HL-60/S4 (cell line): ENCODE results near the gene HAGH.
"Not testable (repeated sequence)": the region's sequence is repeated elsewhere in the genome, so short reads cannot be mapped to it uniquely, and the experiment has no call there.

Experiments used
- in situ Hi-C: fragments of 300-500 bp; cut with MboI; formaldehyde crosslinking; loops from 2 replicates; pipeline ENCODE4 v1.14.3; 2022; ENCODE audit warnings: low sequenced_read_pairs

The HAGH gene

DNA sequence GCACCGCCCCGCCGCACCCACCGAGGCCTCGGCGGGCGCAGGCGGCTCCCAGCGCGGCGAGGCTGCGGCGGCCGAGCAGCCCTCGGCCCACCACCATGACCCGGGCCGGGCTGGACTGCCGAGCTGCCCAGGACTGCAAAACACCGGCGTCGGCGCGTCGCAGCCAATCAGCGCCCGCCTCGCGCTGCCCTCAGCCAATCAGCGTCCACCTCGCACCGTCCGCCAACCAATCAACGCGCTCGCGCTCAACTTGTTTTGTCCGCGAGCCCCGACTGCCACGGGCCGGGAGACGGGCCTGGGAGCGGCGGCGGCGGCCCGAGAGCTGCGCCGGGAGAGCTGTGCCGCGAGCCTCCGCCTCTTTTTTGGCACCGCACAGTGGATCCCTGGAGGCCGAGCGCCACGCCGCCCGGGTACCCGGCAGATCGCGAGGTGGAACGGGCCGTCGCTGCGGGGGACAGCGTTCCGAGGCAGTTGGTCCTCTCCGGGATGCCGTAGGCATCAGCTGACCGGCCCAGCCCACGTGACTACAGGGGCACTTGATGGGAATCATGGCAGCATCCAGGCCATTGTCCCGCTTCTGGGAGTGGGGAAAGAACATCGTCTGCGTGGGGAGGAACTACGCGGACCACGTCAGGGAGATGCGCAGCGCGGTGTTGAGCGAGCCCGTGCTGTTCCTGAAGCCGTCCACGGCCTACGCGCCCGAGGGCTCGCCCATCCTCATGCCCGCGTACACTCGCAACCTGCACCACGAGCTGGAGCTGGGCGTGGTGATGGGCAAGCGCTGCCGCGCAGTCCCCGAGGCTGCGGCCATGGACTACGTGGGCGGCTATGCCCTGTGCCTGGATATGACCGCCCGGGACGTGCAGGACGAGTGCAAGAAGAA is at the start of gene HAGH, which contains the start of gene FAHD1:
Gene HAGH, minus strand, starts transcription at position 135 of the 883 bp plus-strand sequence. Its CDS starts 38 bp downstream, at position 97.
Gene FAHD1, plus strand, starts transcription at position 516 of the 883 bp plus-strand sequence. Its CDS starts 33 bp downstream, at position 549.
- in situ Hi-C loops = no loop called here

GRCh38 chr16:1876066-1876465 is 49.4 kb upstream of the HAGH start:
- in situ Hi-C loops = not testable (repeated sequence)

DNA sequence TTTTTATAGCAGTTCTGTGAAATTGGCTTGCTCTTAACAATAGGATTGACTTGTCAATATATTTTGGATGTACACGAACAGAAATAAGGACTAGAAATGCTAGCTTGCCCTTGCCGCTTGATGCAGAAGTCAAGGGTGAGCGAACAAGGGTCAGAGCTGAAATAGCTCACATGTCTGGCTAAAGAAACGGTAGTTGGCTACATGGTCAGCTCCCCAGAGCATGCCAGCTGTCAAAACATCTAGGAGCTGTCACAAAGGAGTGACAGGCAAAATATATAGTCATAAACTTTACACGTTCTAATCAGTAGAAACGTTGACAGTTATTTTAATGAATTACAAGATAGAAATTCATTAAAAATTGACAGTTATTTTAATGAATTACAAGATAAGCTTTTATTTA is 48.2 kb upstream of the HAGH start:
- in situ Hi-C loops = loop anchor here (25.0 kb wide), 1 partner anchor 262 kb away; the partner anchor contains the start of genes PKD1 and RAB26

DNA sequence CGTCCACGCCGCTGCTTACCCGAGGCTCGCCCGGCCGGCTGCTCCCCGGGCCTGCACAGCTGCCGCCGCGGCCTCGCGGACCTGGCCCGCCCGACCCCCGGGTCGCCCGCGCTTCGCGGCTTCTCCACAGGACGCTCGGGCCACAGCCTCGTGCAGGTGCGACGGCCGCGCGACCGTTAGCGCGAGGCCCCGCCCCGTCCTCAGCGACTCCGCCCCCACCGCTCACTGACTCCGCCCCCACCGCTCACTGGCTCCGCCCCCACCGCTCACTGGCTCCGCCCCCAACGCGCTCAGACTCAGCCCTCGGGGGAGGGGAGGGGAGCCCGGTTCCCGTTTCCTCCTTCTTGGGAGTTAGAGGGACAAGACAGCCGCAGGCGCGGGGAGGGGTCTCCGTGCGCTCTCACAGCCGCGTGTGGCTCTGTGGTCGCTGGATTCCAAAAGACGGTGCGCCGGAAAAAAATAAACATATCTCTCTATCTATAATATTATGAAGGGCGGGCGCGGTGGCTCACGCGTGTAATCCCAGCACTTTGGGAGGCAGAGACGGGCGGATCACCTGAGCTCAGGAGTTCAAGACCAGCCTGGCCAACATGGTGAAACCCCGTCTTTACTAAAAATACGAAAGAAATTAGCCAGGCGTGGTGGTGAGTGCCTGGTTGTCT is 45.5 kb upstream of the HAGH start, which contains the start of gene MEIOB:
Gene MEIOB, minus strand, starts transcription at position 191 of the 662 bp plus-strand sequence. CDS start 3,989 bp downstream, outside the sequence.
- in situ Hi-C loops = loop anchor here (25.0 kb wide), 1 partner anchor 265 kb away; the partner anchor contains the start of genes PKD1 and RAB26

DNA sequence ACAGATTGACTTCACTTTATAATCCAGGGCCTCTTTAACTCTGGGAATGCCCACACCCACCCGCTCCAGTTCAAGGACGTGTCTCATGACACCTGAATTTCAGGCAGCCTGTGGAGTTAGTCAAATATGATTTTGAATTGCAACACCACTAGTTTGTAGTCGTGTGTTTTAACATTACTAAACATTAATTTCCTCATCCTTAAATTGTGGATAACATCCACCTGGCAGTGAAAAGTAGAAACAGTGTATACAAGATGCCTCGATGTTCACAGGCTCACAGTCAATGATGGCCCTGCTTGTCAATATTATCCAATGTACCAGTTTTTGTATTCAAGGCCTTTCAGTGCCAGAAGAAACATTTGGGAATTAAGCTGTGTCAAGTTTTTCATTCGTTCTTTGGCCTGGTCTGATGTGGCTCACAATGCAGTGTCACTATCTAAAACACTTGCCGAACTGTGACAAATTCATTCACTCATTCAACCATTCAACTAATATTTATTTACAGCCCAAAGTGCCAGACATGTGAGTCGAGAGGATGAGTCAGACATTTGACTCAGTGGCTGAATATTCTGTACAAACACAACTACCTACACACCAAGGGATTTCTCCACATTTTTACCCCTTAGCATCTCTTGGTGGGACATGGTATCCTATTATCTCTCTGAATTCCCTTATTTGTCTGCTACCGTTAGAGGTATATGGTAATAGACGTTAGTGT is 43.9 kb upstream of the HAGH start:
- in situ Hi-C loops = loop anchor here (25.0 kb wide), 1 partner anchor 267 kb away; the partner anchor contains the start of genes PKD1 and RAB26

DNA sequence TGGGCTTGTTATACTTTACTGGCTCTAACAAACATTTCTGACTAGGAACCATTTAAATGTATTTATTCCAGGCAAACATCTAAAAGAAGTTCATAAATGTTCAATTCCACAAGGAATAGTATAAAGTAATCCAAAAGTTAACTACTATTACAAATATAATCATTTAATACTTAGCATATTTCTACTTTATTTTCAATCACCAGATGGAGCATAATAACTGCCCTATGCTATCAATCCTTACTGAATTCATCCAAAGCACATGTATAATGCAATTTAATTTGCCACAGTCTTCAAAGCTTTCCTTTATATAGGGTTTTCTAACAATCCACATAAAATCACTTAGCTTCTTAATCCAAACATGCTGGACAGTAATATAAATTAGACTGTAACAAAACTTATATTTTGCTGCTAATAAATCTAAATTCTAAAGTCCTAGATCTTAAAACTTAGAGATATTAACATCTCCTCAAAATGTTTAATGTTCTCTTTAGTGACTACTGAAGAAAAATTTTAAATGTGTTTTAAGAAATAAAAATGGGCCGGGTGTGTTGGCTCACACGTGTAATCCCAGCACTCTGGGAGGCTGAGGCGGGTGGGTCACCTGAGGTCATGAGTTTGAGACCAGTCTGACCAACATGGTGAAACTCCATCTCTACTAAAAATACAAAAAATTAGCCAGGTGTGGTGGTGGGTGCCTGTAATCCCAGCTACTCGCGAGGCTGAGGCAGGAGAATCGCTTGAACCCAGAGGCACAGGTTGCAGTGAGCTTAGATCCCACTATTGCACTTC is 39.5 kb upstream of the HAGH start:
- in situ Hi-C loops = loop anchor here (25.0 kb wide), 1 partner anchor 271 kb away; the partner anchor contains the start of genes PKD1 and RAB26

GRCh38 chr16:1863681-1864460 is 37.2 kb upstream of the HAGH start:
- in situ Hi-C loops = loop anchor here (25.0 kb wide), 1 partner anchor 273 kb away; the partner anchor contains the start of genes PKD1 and RAB26

DNA sequence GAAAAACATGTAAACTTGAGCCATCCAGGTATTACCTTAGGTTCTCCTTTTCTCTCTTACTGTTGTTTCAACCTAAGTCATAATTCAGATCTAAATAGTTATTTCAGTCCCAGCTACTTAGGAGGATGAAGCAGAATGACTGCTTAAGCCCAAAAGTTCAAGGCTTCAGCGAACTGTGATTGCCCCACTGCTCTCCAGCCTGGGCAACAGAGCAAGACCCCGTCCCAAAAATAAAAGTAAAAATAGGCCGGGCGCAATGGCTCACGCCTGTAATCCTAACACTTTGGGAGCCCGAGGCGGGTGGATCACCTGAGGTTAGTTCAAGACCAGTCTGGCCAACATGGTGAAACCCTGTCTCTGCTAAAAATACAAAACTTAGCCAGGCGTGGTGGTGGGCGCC is 35.8 kb upstream of the HAGH start:
- in situ Hi-C loops = loop anchor here (25.0 kb wide), 1 partner anchor 275 kb away; the partner anchor contains the start of genes PKD1 and RAB26

DNA sequence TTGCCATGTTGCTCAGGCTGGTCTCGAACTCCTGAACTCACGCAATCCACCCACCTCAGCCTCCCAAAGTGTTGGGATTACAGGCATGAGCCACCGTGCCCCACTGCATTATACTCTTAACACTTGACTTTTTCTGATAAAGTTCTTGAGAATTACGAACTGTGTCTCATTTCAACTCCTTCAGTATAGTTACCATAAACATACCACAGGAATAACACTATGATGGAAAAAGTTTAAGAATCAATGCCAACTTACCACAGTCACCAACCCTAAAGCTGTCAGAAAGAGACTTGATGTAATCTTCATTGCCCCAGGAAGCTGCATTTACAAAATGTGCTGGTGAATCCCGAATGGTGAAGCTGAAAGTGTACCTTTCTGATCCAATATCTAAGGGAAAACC is 35.1 kb upstream of the HAGH start:
- in situ Hi-C loops = loop anchor here (25.0 kb wide), 1 partner anchor 276 kb away; the partner anchor contains the start of genes PKD1 and RAB26

DNA sequence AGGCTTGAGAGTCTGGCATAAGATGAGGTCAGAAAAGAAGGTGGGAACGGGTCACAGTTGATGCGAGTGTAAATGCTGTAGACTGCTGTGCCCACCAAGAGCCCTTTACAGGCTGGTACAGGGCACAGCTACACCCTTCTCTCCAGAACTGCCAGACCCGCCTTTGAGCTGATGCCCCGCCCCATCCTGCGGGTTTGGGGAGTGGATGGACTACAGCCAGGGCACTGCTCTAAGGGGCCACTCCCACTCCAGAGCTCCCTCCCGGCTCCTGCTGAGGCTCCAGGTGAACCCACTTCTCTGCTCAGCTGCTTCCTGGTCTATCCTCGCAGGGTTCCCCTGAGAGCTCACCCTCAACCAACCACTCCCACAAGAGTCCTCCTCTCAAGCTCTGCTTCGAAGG is 33.0 kb upstream of the HAGH start:
- in situ Hi-C loops = loop anchor here (25.0 kb wide), 1 partner anchor 278 kb away; the partner anchor contains the start of genes PKD1 and RAB26

DNA sequence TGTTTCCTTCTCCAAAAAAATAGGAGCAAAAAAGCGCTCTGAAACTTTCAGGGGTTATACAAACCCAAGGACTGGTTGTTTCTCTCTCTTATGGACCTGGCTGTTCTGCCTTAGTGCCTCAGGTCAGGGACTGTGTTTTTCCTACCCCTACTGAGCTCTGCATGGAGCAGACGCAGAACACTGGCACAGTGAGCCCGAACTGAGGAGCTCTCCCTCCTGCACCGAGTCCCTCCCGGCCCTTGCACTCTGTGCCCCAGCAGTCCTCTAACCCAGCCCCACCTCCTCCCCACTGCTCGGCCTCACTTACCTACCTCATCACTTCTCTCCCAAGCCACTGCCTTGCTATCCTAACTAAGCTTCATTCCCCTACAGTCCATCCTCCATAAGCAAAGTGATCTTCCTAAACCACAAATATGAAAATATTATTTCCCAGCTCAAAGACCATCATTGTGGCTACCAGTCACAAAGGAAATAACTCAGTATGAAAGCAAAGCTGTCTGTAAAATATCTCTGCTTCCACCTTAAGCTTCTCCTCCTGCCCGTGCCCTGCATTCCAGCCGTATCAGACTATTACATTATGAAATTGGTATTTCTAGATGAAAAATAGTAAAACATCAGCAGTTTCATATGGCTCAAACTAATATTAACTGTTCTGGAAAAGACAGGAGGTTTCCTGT is 31.7 kb upstream of the HAGH start:
- in situ Hi-C loops = loop anchor here (25.0 kb wide), 1 partner anchor 279 kb away; the partner anchor contains the start of genes PKD1 and RAB26

DNA sequence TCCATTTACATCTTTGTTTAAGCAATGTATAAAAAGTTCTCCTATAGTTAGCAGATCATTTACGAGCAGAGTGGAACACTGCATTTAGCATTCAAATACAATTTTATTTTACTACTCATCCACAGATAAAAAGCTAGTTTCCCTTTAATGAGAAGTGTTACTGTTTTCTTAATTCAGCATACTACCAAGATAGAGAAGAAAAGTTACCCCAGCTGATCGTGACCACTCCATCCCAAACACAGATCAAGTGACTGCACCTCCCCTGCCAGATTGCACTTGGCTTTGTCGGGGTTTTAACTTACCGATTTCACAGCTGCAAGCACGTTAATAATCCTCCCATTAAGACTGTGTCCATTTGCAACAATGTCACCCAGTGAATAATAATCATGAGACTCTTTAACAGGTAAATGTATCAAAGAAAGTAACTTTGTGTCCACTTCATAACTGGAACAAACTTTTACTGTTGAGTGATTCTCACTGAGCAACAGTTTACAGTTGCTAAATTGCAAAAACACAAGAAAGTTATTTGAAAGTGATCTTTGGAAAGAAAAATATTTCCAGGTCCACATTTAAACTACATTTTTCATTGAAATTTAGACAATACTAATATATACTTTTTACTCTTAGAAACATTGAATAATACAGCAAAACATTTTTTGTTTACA is 30.9 kb upstream of the HAGH start:
- in situ Hi-C loops = loop anchor here (25.0 kb wide), 1 partner anchor 280 kb away; the partner anchor contains the start of genes PKD1 and RAB26

GRCh38 chr16:1851793-1852192 is 25.2 kb upstream of the HAGH start:
- in situ Hi-C loops = loop anchor here (25.0 kb wide), 1 partner anchor 286 kb away; the partner anchor contains the start of genes PKD1 and RAB26

GRCh38 chr16:1850981-1851380 is 24.4 kb upstream of the HAGH start:
- in situ Hi-C loops = loop anchor here (25.0 kb wide), 1 partner anchor 286 kb away; the partner anchor contains the start of genes PKD1 and RAB26

DNA sequence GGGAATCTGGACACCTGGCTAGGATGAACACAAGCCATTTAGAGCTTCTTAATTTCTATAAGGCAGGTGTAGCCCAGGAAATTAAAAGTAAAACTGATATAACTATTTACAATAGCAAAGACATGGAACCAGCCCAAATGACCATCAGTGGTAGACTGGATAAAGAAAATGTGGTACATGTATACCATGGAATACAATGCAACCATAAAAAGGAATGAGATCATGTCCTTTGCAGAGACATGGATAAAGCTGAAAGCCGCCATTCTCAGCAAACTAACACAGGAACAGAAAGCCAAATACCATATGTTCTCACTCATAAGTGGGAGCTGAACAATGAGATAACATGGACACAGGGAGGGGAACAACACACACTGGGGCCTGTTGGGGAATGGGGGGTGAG is 19.8 kb upstream of the HAGH start:
- in situ Hi-C loops = no loop called here

DNA sequence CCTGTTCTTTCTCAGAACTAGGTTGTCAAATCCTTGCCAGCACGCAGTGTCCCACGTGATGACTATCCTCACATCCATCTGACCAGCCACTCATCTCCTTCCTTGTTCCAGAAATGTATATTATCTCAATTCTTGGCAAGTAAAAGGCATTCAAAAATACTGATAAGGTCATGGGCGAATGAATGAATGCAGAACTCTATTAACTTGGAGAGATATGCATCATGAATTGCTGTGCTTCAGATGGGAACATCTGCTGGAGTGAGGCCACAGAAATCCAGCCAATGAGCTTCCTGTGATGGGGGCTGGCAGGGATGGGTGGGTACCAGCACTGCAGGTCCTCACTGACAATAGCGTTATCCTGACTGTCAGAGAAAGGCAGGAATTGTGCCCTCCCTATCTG is 19.4 kb upstream of the HAGH start:
- in situ Hi-C loops = no loop called here

DNA sequence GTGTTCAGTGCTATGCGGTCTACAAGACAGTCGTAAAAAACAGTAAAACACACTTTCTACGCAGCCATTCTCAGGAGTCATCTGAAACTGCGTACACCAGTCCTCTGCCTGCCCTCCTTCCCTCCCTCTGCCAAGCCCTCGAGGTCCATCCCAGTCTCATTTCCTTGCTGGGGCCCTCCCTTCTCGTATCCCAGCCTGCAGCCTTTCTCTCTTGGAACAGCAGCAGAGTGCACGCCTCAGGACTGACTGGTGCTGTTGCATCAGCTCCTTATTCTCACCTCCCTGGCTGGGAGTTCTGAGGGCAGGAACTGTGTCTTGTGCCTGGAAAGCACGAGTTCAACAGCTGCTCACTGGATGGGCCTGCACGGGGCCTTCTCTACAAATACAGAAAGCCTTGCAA is 12.9 kb upstream of the HAGH start:
- in situ Hi-C loops = no loop called here
